NCI-H82 treated with DMSO at 0.1 percent for 48 hours (cell line): ENCODE data around the gene STRA6.

Source experiments
- DNase-seq: peaks from one replicate; lab custom pipeline; 2025; ENCODE audit not compliant: unreplicated experiment; lab: John Stamatoyannopoulos, UW

STRA6 gene

DNA sequence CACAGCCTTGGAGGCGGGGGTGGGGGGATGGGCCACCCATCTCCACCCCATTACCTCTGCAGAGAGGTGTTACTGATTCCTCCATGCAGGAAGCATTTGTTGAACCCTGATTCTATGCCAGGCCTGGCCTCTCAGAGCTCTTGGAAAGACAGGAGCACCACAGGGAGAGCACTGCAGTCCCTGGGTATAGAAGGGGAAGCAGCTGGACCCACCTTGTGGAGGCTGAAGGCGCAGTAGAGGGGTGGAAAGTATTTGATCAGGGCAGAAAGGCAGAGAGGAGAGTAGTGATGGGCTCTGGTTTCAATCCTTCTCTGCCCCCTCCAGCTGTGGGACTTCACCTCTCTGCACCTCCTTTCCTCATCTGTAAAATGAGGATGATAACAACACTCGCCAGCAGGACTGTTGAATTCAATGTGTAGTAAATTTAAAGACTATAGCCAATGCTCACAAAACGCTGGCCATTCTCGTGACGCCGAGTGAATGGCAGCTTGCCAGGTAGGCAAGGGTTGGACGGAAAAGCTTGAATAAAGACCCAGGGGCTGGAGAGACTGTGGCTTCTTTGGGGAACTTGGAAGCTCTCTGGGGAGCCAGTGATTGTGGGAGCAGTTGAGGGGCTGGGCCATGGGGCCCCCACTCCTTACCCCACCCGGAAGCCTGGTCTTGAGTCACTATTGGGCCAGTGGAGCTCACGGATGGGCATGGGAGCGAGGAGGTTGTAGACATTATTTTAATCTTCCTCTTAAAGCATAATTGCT is 25.6 kb upstream of the STRA6 start:
- no peak for DNase-seq

DNA sequence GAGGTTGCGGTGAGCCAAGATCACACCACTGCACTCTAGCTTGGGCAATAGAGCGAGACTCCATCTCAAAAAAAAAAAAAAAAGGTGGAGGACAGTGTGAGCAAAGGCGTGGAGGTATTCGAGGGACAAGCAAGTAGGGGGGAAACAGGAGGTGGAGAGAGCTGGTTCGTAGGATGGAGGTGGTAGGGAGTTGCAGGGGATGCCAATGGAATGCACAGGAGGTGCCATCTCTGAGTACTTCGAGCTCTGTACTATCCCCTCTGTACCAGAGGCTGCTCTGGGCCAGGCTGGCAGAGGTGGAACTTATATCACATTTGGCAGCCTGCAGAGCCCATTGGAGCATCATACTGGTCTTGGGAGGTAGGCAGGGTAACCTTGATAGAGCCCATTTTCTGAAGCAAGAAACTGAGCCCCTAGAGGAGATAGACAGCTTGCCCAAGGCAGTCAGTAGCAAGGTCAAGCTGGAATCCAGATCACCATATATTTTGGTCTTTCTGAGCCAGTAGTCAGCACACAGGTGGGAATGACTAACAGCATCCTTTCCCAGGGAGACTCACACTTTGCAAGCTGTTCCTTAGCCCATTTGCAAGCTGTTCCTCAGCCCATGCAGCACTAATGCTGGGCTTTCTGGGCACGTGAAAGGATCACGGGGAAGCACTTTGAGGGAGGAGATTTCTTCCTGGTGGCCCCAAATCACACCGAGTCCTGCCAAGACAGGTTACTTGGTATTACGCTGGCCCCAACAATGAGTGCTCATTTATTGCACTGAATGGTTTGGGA is 24.4 kb upstream of the STRA6 start:
- peak; percentile 27 for DNase-seq

DNA sequence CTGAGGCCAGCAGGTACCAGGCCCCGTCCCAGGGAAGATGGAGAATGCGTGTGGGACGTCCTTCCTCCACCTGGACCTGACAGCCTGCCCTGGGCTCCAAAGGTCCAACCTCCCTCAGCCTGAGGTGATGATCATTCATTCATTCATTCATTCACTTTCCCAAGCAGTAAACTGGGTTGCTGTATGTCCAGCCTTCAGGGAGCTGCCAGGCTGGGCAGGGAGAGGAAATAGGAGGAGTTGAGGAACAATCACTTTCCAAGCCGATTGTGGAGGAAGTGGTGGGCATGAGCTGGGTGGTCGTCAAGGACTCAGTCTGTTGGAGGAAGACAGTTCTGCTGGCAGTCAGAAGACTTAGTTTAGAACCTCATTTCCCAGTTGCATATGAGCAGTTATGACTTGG is 23.3 kb upstream of the STRA6 start:
- DNase-seq, result no peak

DNA sequence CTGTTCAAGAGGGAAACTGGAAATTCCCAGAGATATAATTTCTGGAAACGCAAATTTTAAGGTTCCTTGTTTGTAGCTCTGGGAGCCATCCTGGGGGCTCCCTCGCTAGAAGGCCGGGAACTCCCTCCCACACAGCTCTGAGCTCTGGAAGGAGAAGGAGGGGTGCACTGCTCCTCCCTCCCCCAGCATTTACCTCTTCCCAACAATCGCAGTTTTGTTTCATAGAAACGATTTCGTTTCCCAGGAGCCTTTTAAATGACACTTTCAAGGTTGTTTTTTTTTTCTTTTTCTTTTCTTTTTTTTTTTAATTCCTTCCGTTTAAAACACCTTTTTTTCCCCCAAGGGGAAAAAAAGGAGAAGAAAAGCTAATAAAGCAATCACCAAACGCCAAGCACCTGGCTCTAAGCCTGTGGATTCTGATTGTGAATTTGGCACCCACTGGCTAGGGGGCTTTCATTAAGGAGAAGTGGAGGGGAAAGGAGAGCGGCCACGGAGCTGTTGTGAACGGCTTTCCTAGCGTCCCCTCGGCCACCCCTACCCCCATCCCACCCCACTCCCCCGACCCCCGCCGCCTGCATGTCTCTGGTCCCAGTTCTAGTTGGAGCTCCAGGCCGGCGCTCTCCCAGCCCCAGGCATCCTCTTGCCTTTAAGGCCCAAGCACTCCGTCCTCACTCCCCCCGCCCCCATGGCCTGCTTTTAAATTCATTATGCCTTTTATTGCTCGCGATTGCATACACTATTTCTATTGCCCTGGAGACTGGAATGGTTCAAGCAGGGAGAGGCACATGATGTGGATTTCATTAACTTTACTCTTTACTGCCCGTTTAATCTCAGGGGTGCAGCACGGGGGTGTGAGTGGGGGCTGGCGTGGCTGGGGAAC is 19.9 kb upstream of the STRA6 start:
- DNase-seq, result no peak

DNA sequence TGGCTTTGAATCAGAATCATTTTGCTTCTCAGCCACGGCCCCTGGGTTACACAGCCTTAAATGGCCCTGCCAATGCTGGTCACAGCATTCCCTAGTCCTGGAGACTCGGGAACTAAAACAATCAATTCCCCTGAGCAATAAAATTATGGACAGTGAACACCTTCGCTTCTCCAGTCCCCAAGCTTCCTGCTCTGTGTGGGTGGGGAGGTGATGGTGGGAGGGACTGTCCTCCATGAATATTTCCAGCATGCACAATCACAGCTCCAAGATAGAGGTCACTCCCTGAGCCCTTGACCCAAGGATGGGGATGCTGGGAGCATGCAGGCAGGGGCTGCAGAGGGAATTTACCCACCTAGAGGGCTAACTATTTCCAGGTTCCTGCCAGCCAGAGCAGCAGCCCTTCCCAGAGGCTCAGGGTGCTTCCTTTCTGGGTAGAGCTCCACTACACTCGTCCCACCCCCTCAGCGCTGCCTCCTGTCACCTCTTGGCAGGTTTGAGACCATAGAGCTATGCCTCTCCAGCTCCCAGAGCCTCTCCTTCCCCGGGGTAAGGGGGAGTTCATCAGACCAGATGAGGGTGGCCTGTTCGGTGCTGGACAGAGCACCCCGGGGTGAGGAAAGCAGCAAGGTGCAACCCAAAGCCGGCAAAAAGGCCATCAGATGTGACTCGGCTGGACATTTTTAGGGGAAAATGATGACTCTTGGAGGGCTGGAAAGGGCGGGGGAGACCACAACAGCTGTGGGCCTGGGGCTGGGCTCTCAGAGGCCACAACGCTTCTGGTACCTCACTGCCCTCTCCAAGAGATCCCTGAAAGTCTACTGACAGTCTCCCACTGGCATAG is 19.0 kb upstream of the STRA6 start:
- no peak for DNase-seq

DNA sequence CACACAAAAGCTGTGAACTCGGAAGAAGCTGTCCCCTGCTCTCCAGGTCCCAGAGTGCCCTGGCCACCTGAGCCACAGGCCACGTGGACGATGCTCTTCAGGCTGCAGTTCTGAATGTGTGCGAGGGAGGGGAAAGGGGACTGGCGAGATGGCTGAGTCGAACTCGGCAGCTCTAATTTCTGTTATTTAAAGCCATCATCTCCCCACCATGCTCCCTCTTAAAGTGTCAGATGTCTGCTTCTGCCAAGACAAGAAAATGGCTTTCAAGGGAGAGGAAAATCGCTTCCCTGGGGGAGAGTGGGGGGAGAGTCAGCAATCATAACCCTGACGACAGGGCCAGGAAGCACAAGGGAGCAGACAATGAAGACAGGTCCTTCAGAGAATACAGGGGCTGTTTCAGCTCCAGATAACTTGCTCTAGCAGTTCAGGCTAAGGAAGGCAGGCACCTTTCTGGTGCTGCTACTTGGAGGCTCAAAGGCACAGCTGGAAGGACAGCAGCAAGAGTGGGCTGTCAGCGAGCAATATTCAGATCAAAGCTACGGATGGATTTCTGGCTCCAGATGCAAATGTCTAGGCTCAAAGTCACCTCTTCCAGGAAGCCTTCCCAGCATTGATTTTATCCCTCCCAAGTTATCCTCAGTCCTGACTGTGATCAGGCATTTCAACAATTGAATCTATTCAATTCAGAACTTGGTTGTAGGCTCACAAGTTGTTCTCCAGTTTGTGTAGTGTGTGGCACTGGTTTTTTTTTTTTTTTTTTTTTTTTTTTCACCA is 18.1 kb upstream of the STRA6 start:
- DNase-seq, result no peak

DNA sequence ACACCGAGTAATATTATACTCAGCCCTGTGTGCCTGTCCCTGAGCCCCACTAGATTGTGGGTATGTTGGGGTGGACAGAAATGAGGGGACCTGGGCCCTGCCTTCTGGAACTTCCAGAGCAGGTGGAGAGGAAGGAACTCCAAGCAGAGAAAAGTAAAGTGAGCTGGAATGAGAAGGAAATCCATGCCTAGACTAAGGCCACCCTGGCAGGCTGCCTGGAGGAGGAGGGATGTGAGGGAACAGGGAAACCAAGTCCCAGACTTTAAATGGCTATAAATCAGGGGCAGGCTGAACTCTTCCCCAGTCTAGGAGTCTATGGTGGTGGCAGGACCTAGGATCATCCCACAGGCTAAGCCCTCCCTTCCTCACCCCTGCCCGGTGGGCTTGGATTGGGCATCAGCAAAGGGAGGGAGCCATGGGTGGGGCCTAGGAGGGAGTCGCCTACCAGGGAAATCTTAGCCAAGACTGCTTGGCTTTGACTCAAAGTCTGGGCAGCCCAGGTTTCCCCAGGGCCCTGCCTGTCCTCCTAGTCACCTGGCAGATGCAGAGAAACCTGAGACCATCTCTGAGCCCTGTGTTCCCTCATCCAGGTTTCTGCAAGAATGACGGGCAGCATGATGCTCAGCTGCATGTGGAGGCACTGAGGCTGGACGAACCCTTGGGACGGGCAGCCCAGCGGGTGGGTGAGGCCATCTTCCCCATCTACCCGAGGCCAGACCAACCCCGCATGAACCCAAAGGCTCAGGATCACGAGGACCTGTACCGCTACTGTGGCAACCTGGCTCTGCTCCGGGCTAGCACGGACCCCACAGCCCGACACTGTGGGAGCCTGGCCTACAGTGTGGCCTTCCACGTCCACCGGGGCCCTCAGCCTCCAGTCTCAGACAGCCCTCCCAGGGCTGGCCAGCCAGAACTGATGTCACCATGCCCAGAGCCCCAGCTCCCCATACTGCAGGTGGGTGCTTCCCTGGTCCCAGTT is 15.6 kb upstream of the STRA6 start:
- DNase-seq, result no peak

GRCh38 chr15:74216949-74217348 is 14.4 kb upstream of the STRA6 start:
- DNase-seq, result no peak

GRCh38 chr15:74215958-74216357 is 13.4 kb upstream of the STRA6 start:
- DNase-seq, result no peak

GRCh38 chr15:74214324-74215021 is 11.9 kb upstream of the STRA6 start:
- DNase-seq, result no peak

DNA sequence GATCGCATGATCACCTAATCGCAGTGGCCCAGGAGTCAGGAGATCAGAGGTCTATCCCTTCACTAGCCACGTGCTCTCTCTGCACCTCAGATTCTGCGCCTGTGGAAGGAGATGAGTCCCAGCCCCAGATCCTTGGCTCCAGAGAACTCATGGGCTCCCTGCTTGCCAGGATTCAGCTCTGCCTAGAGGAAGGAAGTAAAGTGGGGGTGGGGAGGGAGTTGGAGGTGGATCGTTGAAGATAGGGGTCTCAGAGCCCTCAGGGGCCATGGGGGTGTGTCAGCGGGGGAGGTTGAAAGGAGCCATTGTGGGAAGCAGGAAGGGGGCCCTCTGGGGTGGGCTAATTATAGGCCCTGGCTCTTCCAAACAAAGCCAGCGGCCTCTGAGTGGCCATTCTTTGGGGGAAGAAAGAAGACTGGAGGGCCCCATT is 11.3 kb upstream of the STRA6 start:
- no peak for DNase-seq

DNA sequence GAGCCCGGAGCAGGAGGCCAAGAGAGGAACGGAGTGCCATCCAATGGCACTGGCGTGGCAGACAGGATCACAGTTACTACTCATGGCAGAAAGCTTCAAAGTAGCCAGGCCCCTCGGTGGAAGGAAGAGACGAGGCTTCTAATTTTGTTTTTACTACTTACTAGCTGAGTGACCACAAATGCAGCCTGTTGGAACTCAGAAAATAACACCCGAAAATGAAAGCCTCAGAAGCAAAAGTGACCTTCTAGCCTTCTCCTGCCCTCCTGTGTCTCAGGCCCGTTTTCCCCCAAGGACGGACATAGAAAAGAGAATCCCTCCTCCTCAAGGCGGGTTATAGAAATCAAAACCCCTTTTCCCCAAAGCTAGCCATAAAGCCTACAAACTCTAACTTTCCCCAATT is 9.9 kb upstream of the STRA6 start:
- no peak for DNase-seq

- DNase-seq, result no peak
Observed at GRCh38 chr15:74211656-74212055, 9.1 kb upstream of the STRA6 start.

- no peak for DNase-seq
Observed at GRCh38 chr15:74210729-74211128, 8.1 kb upstream of the STRA6 start.

- no peak for DNase-seq
Observed at GRCh38 chr15:74209997-74210671, 7.5 kb upstream of the STRA6 start.

- no peak for DNase-seq
Observed at GRCh38 chr15:74209560-74209958, 7.0 kb upstream of the STRA6 start.

- peak; percentile 30 for DNase-seq
Observed at GRCh38 chr15:74208901-74209559, 6.4 kb upstream of the STRA6 start.
